Caco-2 (cell line): Measurements from ENCODE around the gene STK32B. TPM values are rescaled to one million over a fixed set of nuclear protein-coding genes. Genes with fewer than 3 reads are reported as not detected.

Experiments used
- BruUV-seq: library from RNA; stranded (reverse); fragments of 400-500 nt; replicated peaks from 2 replicates; lab custom pipeline; 2021; lab: Mats Ljungman, UMichigan
- CTCF ChIA-PET: fragments of 300-600 bp; sonication (Branson Sonifier 250); formaldehyde crosslinking; loops from one replicate; lab custom pipeline; 2022; ENCODE audit warnings: antibody characterized with exemption; lab: Charles Lee
- POLR2A ChIA-PET: fragments of 300-600 bp; sonication (Branson Sonifier 250); formaldehyde crosslinking; loops from one replicate; lab custom pipeline; 2022; ENCODE audit warnings: antibody characterized with exemption; lab: Charles Lee
- DNase-seq, 2 experiments: peaks; one replicate each; pipeline versions ENCODE4 v3.0.0 to v3.0.0-alpha.2; 2020 to 2022
- H3K27me3 ChIP-seq: replicated peaks from 2 replicates; pipeline ENCODE4 v1.6.0; 2011; ENCODE audit warnings: low read length; ENCODE audit not compliant: control insufficient read depth, insufficient read depth
- H3K36me3 ChIP-seq: 2 replicates; pipeline ENCODE4 v1.5.1; 2011; ENCODE audit warnings: low read length; ENCODE audit not compliant: control insufficient read depth, insufficient read depth
- H3K4me1 ChIP-seq: fragments of 250-450 bp; sonication (Bioruptor Pico); 2 replicates; pipeline ENCODE4 v1.5.1; 2020; ENCODE audit warnings: mild to moderate bottlenecking
- H3K4me3 ChIP-seq: 2 replicates; pipeline ENCODE4 v1.5.1; 2011; ENCODE audit warnings: low read depth, mild to moderate bottlenecking, control low read depth, low read length
- H3K9me3 ChIP-seq: fragments of 250-450 bp; sonication (Bioruptor Pico); 2 replicates; pipeline ENCODE4 v1.5.1; 2020; ENCODE audit warnings: mild to moderate bottlenecking, moderate library complexity
- H3K27ac Mint-ChIP-seq: one replicate; pipeline ENCODE4 v1.8.0; 2022; ENCODE audit warnings: mixed read lengths; ENCODE audit not compliant: unreplicated experiment
- H3K27me3 Mint-ChIP-seq: one replicate; pipeline ENCODE4 v1.8.0; 2022; ENCODE audit warnings: mixed read lengths; ENCODE audit not compliant: insufficient read depth, unreplicated experiment
- H3K36me3 Mint-ChIP-seq: one replicate; pipeline ENCODE4 v1.8.0; 2022; ENCODE audit warnings: mild to moderate bottlenecking, mixed read lengths; ENCODE audit not compliant: insufficient read depth, unreplicated experiment
- H3K4me1 Mint-ChIP-seq: one replicate; pipeline ENCODE4 v1.8.0; 2022; ENCODE audit warnings: low read depth, mixed read lengths; ENCODE audit not compliant: unreplicated experiment
- H3K4me3 Mint-ChIP-seq: one replicate; pipeline ENCODE4 v1.8.0; 2022; ENCODE audit warnings: mild to moderate bottlenecking, moderate library complexity, mixed read lengths; ENCODE audit not compliant: unreplicated experiment
- H3K9me3 Mint-ChIP-seq: one replicate; pipeline ENCODE4 v1.8.0; 2022; ENCODE audit warnings: mixed read lengths; ENCODE audit not compliant: unreplicated experiment
- intact Hi-C: fragments of 100-400 bp; cut with micrococcal nuclease; formaldehyde crosslinking; loops from one replicate; pipeline ENCODE4 v1.10.0; 2022; ENCODE audit not compliant: unreplicated experiment
- total RNA-seq: library from RNA; stranded (reverse); gene quantifications from 2 replicates; pipeline ENCODE4 v1.2.3, GENCODE V29; 2022
- TF ChIP-seq, protein P1 (sequence below), 2 experiments: fragments of 200-600 bp in 1 of 2; IDR thresholded peaks; 1 replicate in 1 of 2; 2 replicates in 1 of 2; pipeline versions ENCODE4 v1.5.1 to v1.8.0; 2011 to 2022; ENCODE audit warnings: antibody characterized with exemption in 1 of 2, control low read depth in 1 of 2, inconsistent platforms in 1 of 2, low read depth in 1 of 2, low read length in 1 of 2, mild to moderate bottlenecking in 1 of 2, moderate library complexity in 1 of 2; ENCODE audit not compliant: insufficient read depth in 1 of 2, severe bottlenecking in 1 of 2, unreplicated experiment in 1 of 2

Gene STK32B
- total RNA-seq, 1 experiment from 2014 or later, result 11.2 TPM

DNA sequence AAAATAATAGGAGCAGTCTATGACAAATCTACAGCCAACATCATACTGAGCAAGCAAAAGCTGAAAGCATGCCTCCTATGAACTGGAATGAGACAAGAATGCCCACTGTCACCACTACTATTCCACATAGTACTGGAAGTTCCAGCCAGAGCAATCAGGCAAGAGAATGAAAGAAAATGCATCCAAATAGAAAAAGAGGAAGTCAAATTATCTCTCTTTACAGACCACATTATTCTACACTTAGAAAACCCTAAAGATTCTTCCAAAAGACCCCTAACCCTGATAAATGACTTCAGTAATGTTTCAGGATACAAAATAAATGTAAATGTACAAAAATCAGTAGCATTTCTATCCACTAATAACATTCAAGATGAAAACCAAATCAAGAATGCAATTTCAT lies 249.0 kb downstream of the STK32B start:
- Histone ChIP-seq H3K36me3 (no peaks in the 10 kb centered on the region), H3K27me3 (no peaks in the 10 kb centered on the region), H3K4me1 (no peaks in the 10 kb centered on the region), H3K9me3 (no peaks in the 10 kb centered on the region), H3K4me3 (no peak overlapping the region)
- no peak overlapping the region for H3K4me3 Mint-ChIP-seq
- H3K27ac Mint-ChIP-seq, result no peak overlapping the region
- no peaks in the 10 kb centered on the region for H3K4me1 Mint-ChIP-seq
- intact Hi-C loops, result no loop called here
- CTCF ChIA-PET, result no interaction called here
- H3K27me3 Mint-ChIP-seq, result peaks cover 8% of the 10 kb centered on the region
- no peaks in the 10 kb centered on the region for H3K9me3 Mint-ChIP-seq
- no TSS peak for BruUV-seq
- no peaks in the 10 kb centered on the region for H3K36me3 Mint-ChIP-seq
- no peak for DNase-seq
- POLR2A ChIA-PET, result no interaction called here
- TF ChIP-seq, protein P1, sequence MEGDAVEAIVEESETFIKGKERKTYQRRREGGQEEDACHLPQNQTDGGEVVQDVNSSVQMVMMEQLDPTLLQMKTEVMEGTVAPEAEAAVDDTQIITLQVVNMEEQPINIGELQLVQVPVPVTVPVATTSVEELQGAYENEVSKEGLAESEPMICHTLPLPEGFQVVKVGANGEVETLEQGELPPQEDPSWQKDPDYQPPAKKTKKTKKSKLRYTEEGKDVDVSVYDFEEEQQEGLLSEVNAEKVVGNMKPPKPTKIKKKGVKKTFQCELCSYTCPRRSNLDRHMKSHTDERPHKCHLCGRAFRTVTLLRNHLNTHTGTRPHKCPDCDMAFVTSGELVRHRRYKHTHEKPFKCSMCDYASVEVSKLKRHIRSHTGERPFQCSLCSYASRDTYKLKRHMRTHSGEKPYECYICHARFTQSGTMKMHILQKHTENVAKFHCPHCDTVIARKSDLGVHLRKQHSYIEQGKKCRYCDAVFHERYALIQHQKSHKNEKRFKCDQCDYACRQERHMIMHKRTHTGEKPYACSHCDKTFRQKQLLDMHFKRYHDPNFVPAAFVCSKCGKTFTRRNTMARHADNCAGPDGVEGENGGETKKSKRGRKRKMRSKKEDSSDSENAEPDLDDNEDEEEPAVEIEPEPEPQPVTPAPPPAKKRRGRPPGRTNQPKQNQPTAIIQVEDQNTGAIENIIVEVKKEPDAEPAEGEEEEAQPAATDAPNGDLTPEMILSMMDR (IDR thresholded peaks at IDR 0.05; ENCODE audit: insufficient read depth in 1 of 2, low read depth in 1 of 2, low read length in 1 of 2, severe bottlenecking in 1 of 2, unreplicated experiment in 1 of 2), result no peak

DNA sequence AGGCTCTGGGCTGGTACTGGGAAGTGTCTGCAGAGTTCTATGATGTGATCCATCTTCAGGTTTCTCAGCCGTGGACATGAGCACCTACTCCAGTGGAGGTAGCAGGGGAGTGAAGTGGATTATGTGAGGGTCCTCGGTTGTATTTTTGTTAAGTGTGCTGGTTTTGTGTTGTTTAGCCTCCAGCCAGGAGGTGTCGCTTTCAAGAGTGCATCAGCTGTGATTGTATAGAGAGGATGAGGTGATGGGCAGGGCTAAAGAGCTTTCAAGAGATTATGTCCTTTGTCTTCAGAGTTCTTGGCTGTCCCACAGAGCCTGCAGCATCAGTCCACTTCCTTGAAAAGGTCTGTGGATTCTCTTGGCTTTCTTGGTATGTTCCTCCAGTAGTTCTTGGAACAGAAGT lies 256.6 kb downstream of the STK32B start:
- Mint-ChIP-seq H3K9me3 (peaks cover 10% of the 10 kb centered on the region), H3K36me3 (no peaks in the 10 kb centered on the region), H3K4me3 (no peak overlapping the region), H3K27ac (no peak overlapping the region), H3K27me3 (no peaks in the 10 kb centered on the region), H3K4me1 (no peaks in the 10 kb centered on the region)
- no TSS peak for BruUV-seq
- Histone ChIP-seq H3K4me3 (no peak overlapping the region), H3K27me3 (no peaks in the 10 kb centered on the region), H3K4me1 (no peaks in the 10 kb centered on the region), H3K36me3 (no peaks in the 10 kb centered on the region), H3K9me3 (no peaks in the 10 kb centered on the region)
- TF ChIP-seq, protein P1 (IDR thresholded peaks at IDR 0.05; ENCODE audit: insufficient read depth in 1 of 2, low read depth in 1 of 2, low read length in 1 of 2, severe bottlenecking in 1 of 2, unreplicated experiment in 1 of 2), result no peak
- intact Hi-C loops, result loop anchor here (5.0 kb wide), 1 partner anchor 244 kb away; no protein-coding TSS in a partner anchor
- ChIA-PET CTCF (no interaction called here), POLR2A (no interaction called here)
- DNase-seq, result no peak

DNA sequence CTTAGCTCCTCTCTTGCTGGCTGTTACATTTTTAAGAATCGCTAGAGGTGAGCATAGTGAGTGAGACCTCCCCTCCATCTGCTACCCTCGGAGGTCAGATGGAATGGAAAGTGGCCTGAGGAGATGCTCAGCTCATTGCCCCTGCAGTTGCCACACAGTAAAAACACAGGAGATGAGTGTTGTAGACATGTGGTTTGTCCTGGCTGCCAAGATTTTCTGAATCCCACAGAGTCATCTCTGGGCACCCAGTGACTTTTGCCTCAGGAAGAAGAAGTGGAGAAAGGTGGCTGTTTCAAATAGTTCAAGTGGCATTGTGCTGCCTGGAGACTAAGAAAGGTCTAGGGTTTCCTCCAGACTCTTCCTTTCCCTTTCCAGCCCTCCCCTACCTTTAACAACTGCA lies 271.0 kb downstream of the STK32B start:
- Histone ChIP-seq H3K9me3 (no peaks in the 10 kb centered on the region), H3K27me3 (no peaks in the 10 kb centered on the region), H3K36me3 (no peaks in the 10 kb centered on the region), H3K4me3 (no peak overlapping the region), H3K4me1 (no peaks in the 10 kb centered on the region)
- CTCF ChIA-PET, result no interaction called here
- POLR2A ChIA-PET, result no interaction called here
- BruUV-seq, result no TSS peak
- Mint-ChIP-seq H3K9me3 (peaks cover 29% of the 10 kb centered on the region), H3K4me3 (no peak overlapping the region), H3K27me3 (no peaks in the 10 kb centered on the region), H3K27ac (no peak overlapping the region), H3K36me3 (no peaks in the 10 kb centered on the region), H3K4me1 (no peaks in the 10 kb centered on the region)
- DNase-seq, result no peak
- intact Hi-C loops, result no loop called here
- TF ChIP-seq, protein P1 (IDR thresholded peaks at IDR 0.05; ENCODE audit: insufficient read depth in 1 of 2, low read depth in 1 of 2, low read length in 1 of 2, severe bottlenecking in 1 of 2, unreplicated experiment in 1 of 2), result no peak
